ENCODE measurements around the gene ZNF587B.
"Not testable (repeated sequence)": the region's sequence is repeated elsewhere in the genome, so short reads cannot be mapped to it uniquely, and the experiment has no call there.

Gene ZNF587B

GRCh38 chr19:57819475-57820148, 10.5 kb upstream of the ZNF587B start:
- DNase-seq (ENCODE audit: low read depth): peak; percentile 75

- no peak for DNase-seq (ENCODE audit: low read depth)
These were observed 9.5 kb upstream of the ZNF587B start for GRCh38 chr19:57820599-57820998.

GRCh38 chr19:57821095-57821494, 9.0 kb upstream of the ZNF587B start:
- DNase-seq (ENCODE audit: low read depth): not testable (repeated sequence)

GRCh38 chr19:57821501-57821900, 8.6 kb upstream of the ZNF587B start:
- DNase-seq (ENCODE audit: low read depth): not testable (repeated sequence)

- DNase-seq (ENCODE audit: low read depth): not testable (repeated sequence)
These were observed 6.9 kb upstream of the ZNF587B start for GRCh38 chr19:57823155-57823554.

- DNase-seq (ENCODE audit: low read depth): not testable (repeated sequence)
These were observed 6.5 kb upstream of the ZNF587B start for GRCh38 chr19:57823608-57824007.

- DNase-seq (ENCODE audit: low read depth): no peak
These were observed 4.6 kb upstream of the ZNF587B start for GRCh38 chr19:57825511-57825910.

- DNase-seq (ENCODE audit: low read depth): no peak
These were observed 783 bp upstream of the ZNF587B start for GRCh38 chr19:57829316-57829715.

- not testable (repeated sequence) for DNase-seq (ENCODE audit: low read depth)
These were observed 6.9 kb downstream of the ZNF587B start for GRCh38 chr19:57836991-57837390.

- DNase-seq (ENCODE audit: low read depth): not testable (repeated sequence)
These were observed 8.6 kb downstream of the ZNF587B start for GRCh38 chr19:57838622-57839191.

- DNase-seq (ENCODE audit: low read depth): no peak
These were observed 11.1 kb downstream of the ZNF587B start for GRCh38 chr19:57841122-57841763.

- DNase-seq (ENCODE audit: low read depth): not testable (repeated sequence)
These were observed 17.1 kb downstream of the ZNF587B start for GRCh38 chr19:57847164-57847563.

- not testable (repeated sequence) for DNase-seq (ENCODE audit: low read depth)
These were observed 19.1 kb downstream of the ZNF587B start for GRCh38 chr19:57849162-57849665.

GRCh38 chr19:57849666-57850473, 19.8 kb downstream of the ZNF587B start, which contains the start of gene ZNF587:
Gene ZNF587 (plus strand): TSS chr19:57849859. CDS start chr19:57850039, 180 bp downstream.
- DNase-seq (ENCODE audit: low read depth): peak; percentile 71

GRCh38 chr19:57850553-57851017, 20.5 kb downstream of the ZNF587B start:
- DNase-seq (ENCODE audit: low read depth): no peak

- not testable (repeated sequence) for DNase-seq (ENCODE audit: low read depth)
These were observed 21.9 kb downstream of the ZNF587B start for GRCh38 chr19:57851812-57852603.

GRCh38 chr19:57854117-57854516, 24.0 kb downstream of the ZNF587B start:
- DNase-seq (ENCODE audit: low read depth): not testable (repeated sequence)

- not testable (repeated sequence) for DNase-seq (ENCODE audit: low read depth)
These were observed 32.3 kb downstream of the ZNF587B start for GRCh38 chr19:57862351-57862750.

- no peak for DNase-seq (ENCODE audit: low read depth)
These were observed 37.9 kb downstream of the ZNF587B start for GRCh38 chr19:57867868-57868492.

- not testable (repeated sequence) for DNase-seq (ENCODE audit: low read depth)
These were observed 39.6 kb downstream of the ZNF587B start for GRCh38 chr19:57869655-57870054.

Measured in T follicular helper cell (primary cell).